Hematopoietic multipotent progenitor cell treated with erythropoietin and hydrocortisone succinate and interleukin-3 and kit ligand, for 15 days (in vitro differentiated cells): ENCODE results near the gene AFG1L.
"Not testable (repeated sequence)": the region's sequence is repeated elsewhere in the genome, so short reads cannot be mapped to it uniquely, and the experiment has no call there.

Experiments
- DNase-seq: peaks from one replicate; pipeline ENCODE4 v3.0.0-alpha.2; 2015; ENCODE audit warnings: low spot score

Gene AFG1L

GRCh38 chr6:108294727-108295625, at the start of gene AFG1L:
TSS of gene AFG1L (plus strand) at chr6:108295054. CDS start at chr6:108295080, 26 bp downstream.
- DNase-seq, result peak; percentile 88

GRCh38 chr6:108245095-108245494, 49.8 kb upstream of the AFG1L start:
- not testable (repeated sequence) for DNase-seq

- DNase-seq, result no peak
Measured at GRCh38 chr6:108247965-108248536, 46.8 kb upstream of the AFG1L start.

- no peak for DNase-seq
Measured at GRCh38 chr6:108250240-108250866, 44.5 kb upstream of the AFG1L start.

- no peak for DNase-seq
Measured at GRCh38 chr6:108251252-108251651, 43.6 kb upstream of the AFG1L start.

- no peak for DNase-seq
Measured at GRCh38 chr6:108252055-108252454, 42.8 kb upstream of the AFG1L start.

GRCh38 chr6:108253241-108253640, 41.6 kb upstream of the AFG1L start:
- no peak for DNase-seq

GRCh38 chr6:108254433-108255410, 40.1 kb upstream of the AFG1L start:
- no peak for DNase-seq

GRCh38 chr6:108260126-108260808, 34.6 kb upstream of the AFG1L start:
- peak; percentile 90 for DNase-seq

- peak; percentile 92 for DNase-seq
Measured at GRCh38 chr6:108260809-108261569, 33.9 kb upstream of the AFG1L start, which contains the start of gene SNX3. TSS of gene SNX3 (minus strand) at chr6:108261040. CDS start at chr6:108260921, 119 bp downstream.

- DNase-seq, result no peak
Measured at GRCh38 chr6:108263371-108263770, 31.5 kb upstream of the AFG1L start.

GRCh38 chr6:108268845-108269244, 26.0 kb upstream of the AFG1L start:
- DNase-seq, result no peak

GRCh38 chr6:108269955-108270354, 24.9 kb upstream of the AFG1L start:
- DNase-seq, result not testable (repeated sequence)

GRCh38 chr6:108274546-108274945, 20.3 kb upstream of the AFG1L start:
- no peak for DNase-seq

- no peak for DNase-seq
Measured at GRCh38 chr6:108275976-108276375, 18.9 kb upstream of the AFG1L start.

- DNase-seq, result no peak
Measured at GRCh38 chr6:108277295-108277694, 17.6 kb upstream of the AFG1L start.

GRCh38 chr6:108277831-108278230, 17.0 kb upstream of the AFG1L start:
- DNase-seq, result no peak

GRCh38 chr6:108285381-108285780, 9.5 kb upstream of the AFG1L start:
- no peak for DNase-seq

GRCh38 chr6:108286366-108286765, 8.5 kb upstream of the AFG1L start:
- no peak for DNase-seq

- no peak for DNase-seq
Measured at GRCh38 chr6:108287373-108287772, 7.5 kb upstream of the AFG1L start.
